ENCODE measurements around the gene DNAJC5G. TPM values are rescaled to one million over a fixed set of nuclear protein-coding genes. Genes with fewer than 3 reads are reported as not detected.
A peak's percentile ranks its signal among the peaks of the same experiment; 100 is the strongest.

DNAJC5G gene
- total and polyA plus RNA-seq, 9 of the 15 experiments (the other 6 are each of a cell fraction or from before 2014, with no cell fraction given) = not detected

- H3K9me1 ChIP-seq (ENCODE audit: control insufficient read depth, insufficient read depth, low read length) = no peaks in the 10 kb centered on the region
- H3K27me3 ChIP-seq (ENCODE audit: control insufficient read depth in 2 of 2, insufficient read depth in 2 of 2, low read length in 2 of 2) = peaks cover 34 to 43% of the 10 kb centered on the region in 2 experiments; a peak in 4 of 5 replicates
- intact Hi-C loops (cut with micrococcal nuclease) = no loop called here
- no peak overlapping the region; a peak in 1 of 4 replicates for H3K9ac ChIP-seq (ENCODE audit: insufficient read depth in 1 of 2, low read depth in 2 of 2, low read length in 2 of 2)
- no peak overlapping the region for H3K4me2 ChIP-seq (ENCODE audit: insufficient read depth, low read length)
- in situ Hi-C loops (cut with MboI) = no loop called here
- peaks cover 0 to 35% of the 10 kb centered on the region in 2 experiments; a peak in 3 of 5 replicates for H3K4me1 ChIP-seq (replicated peaks in 1 of 2; ENCODE audit: control insufficient read depth in 2 of 2, insufficient read depth in 2 of 2, low read length in 2 of 2)
- ATAC-seq (no peak), FAIRE-seq (no peak), DNase-seq (ENCODE audit: extremely low read depth in 1 of 4, low spot score in 3 of 4) (no peak)
- no TSS peak for BruUV-seq (replicated peaks)
- no peaks in the 10 kb centered on the region for H3K79me2 ChIP-seq (ENCODE audit: control insufficient read depth, insufficient read depth, low read length)
- no peak overlapping the region for H3K27ac ChIP-seq (ENCODE audit: extremely low read depth, low read depth, low read length)
- H4K20me1 ChIP-seq (replicated peaks; ENCODE audit: control insufficient read depth, insufficient read depth, low read length) = no peaks in the 10 kb centered on the region
- POLR2A ChIA-PET = interaction anchor here (0.7 kb wide), 1 partner anchor 22 kb away, joined by 3 read pairs; no protein-coding TSS in a partner anchor
- no peak for TF ChIP-seq POLR3A (IDR thresholded peaks at IDR 0.05; ENCODE audit: borderline replicate concordance, extremely low read depth, insufficient read depth, insufficient read length)
- peak; percentile 77 for TF ChIP-seq ZFP36 (IDR thresholded peaks at IDR 0.05; ENCODE audit: low read depth, low read length, partially characterized antibody)
- CTCF ChIA-PET (ENCODE audit: low intra/inter-chr PET ratio) = no interaction called here
- H3K4me3 ChIP-seq = no peak overlapping the region
- no peak overlapping the region for H2AFZ ChIP-seq (ENCODE audit: low read depth, low read length)
- H3K9me3 ChIP-seq (replicated peaks; ENCODE audit: control insufficient read depth, insufficient read depth, low read depth, low read length) = no peaks in the 10 kb centered on the region; the same call in 1 of the 2 replicates
- 37% methylated on average over 26 of the region's 38 CpGs for WGBS (ENCODE audit: insufficient coverage, low coverage, missing lambda C conversion rate)
- H3K36me3 ChIP-seq (ENCODE audit: control insufficient read depth, insufficient read depth, low read length) = no peaks in the 10 kb centered on the region
These were observed 10.9 kb upstream of the DNAJC5G start for GRCh38 chr2:27264253-27264752.

- TF ChIP-seq BHLHE40 (IDR thresholded peaks at IDR 0.05; ENCODE audit: low read length) = peak; percentile 56
- peak; percentile 76; the same call in 1 of the 2 replicates for TF ChIP-seq ZBTB33 (CRISPR knock-in tag; IDR thresholded peaks at IDR 0.05)
- TF ChIP-seq ZNF76 (CRISPR knock-in tag; IDR thresholded peaks at IDR 0.05; ENCODE audit: borderline replicate concordance) = no peak
- no peaks in the 10 kb centered on the region for H3K9me1 ChIP-seq (ENCODE audit: control insufficient read depth, insufficient read depth, low read length)
- H3K79me2 ChIP-seq (ENCODE audit: control insufficient read depth, insufficient read depth, low read length) = no peaks in the 10 kb centered on the region
- CTCF ChIA-PET (ENCODE audit: low intra/inter-chr PET ratio) = no interaction called here
- H4K20me1 ChIP-seq (replicated peaks; ENCODE audit: control insufficient read depth, insufficient read depth, low read length) = no peaks in the 10 kb centered on the region
- BruUV-seq (replicated peaks) = no TSS peak
- FAIRE-seq = no peak
- intact Hi-C loops (cut with micrococcal nuclease) = no loop called here
- no peak overlapping the region; the same call in 1 of the 2 replicates for H2AFZ ChIP-seq (ENCODE audit: low read depth, low read length)
- no peak for ATAC-seq
- no peak overlapping the region for H3K9ac ChIP-seq (ENCODE audit: insufficient read depth in 1 of 2, low read depth in 2 of 2, low read length in 2 of 2)
- no peak overlapping the region for H3K4me3 ChIP-seq
- in situ Hi-C loops (cut with MboI) = no loop called here
- H3K27ac ChIP-seq (ENCODE audit: extremely low read depth, low read depth, low read length) = no peak overlapping the region
- WGBS (ENCODE audit: insufficient coverage, low coverage, missing lambda C conversion rate) = 74% methylated on average over 43 of the region's 56 CpGs
- peaks cover 33 to 40% of the 10 kb centered on the region in 2 experiments; a peak in 4 of 5 replicates for H3K27me3 ChIP-seq (ENCODE audit: control insufficient read depth in 2 of 2, insufficient read depth in 2 of 2, low read length in 2 of 2)
- no peaks in the 10 kb centered on the region for H3K36me3 ChIP-seq (ENCODE audit: control insufficient read depth, insufficient read depth, low read length)
- H3K4me1 ChIP-seq (replicated peaks in 1 of 2; ENCODE audit: control insufficient read depth in 2 of 2, insufficient read depth in 2 of 2, low read length in 2 of 2) = peaks cover 0 to 35% of the 10 kb centered on the region in 2 experiments; a peak in 3 of 5 replicates
- H3K9me3 ChIP-seq (replicated peaks; ENCODE audit: control insufficient read depth, insufficient read depth, low read depth, low read length) = no peaks in the 10 kb centered on the region; the same call in 1 of the 2 replicates
- POLR2A ChIA-PET = interaction anchor here (1.2 kb wide), 1 partner anchor 28 kb away, joined by 4 read pairs; no protein-coding TSS in a partner anchor
- DNase-seq (ENCODE audit: extremely low read depth in 1 of 4, low spot score in 3 of 4) = no peak
- no peak overlapping the region for H3K4me2 ChIP-seq (ENCODE audit: insufficient read depth, low read length)
These were observed 10.3 kb upstream of the DNAJC5G start for GRCh38 chr2:27264753-27265535.

Data from K562 (cell line).